DOHH2 (cell line): ENCODE results near the gene UVRAG.
A peak's percentile ranks its signal among the peaks of the same experiment; 100 is the strongest.

Source experiments
- EZH2phosphoT487 ChIP-seq: fragments of 200-600 bp; sonication (generic); IDR thresholded peaks from 2 replicates; pipeline ENCODE4 v1.6.1; 2017; ENCODE audit warnings: borderline replicate concordance, mild to moderate bottlenecking, antibody characterized with exemption, low read length, moderate library complexity, mixed read lengths
- TF ChIP-seq, protein P1 (sequence below): fragments of 200-600 bp; sonication (generic); IDR thresholded peaks from one replicate; pipeline ENCODE4 v1.5.1; 2014; ENCODE audit warnings: antibody characterized with exemption, mild to moderate bottlenecking, low read depth, low read length; ENCODE audit not compliant: poor library complexity, severe bottlenecking

DNA sequence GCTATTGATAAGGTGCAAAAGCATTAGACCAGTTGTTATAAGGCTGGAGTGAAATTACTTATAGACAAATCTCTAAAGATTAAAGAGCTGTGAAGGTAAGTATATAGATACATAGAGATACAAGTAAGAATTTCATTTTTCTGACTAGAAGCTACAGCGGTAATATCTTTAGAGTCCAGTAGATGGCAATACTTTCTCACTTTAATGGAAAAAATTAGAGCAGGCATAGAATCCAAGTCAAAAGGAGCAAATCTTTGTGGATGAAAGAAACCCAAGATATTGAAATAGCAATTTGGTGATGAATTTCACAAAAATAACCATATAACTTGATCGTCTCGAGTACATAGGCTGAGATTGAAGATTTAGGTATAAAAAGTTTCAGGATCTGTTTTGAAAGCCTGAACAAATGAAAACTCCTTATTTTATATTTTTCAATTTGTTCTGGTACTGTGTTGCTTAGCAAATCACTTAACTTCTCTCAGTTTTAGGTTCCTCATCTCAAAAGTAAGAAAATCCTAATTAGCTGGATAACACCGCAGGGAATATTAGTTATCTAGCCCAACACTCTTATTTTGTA is 81.9 kb downstream of the UVRAG start:
- TF ChIP-seq, protein P1, sequence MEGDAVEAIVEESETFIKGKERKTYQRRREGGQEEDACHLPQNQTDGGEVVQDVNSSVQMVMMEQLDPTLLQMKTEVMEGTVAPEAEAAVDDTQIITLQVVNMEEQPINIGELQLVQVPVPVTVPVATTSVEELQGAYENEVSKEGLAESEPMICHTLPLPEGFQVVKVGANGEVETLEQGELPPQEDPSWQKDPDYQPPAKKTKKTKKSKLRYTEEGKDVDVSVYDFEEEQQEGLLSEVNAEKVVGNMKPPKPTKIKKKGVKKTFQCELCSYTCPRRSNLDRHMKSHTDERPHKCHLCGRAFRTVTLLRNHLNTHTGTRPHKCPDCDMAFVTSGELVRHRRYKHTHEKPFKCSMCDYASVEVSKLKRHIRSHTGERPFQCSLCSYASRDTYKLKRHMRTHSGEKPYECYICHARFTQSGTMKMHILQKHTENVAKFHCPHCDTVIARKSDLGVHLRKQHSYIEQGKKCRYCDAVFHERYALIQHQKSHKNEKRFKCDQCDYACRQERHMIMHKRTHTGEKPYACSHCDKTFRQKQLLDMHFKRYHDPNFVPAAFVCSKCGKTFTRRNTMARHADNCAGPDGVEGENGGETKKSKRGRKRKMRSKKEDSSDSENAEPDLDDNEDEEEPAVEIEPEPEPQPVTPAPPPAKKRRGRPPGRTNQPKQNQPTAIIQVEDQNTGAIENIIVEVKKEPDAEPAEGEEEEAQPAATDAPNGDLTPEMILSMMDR = peak; percentile 68
- no peak for TF ChIP-seq EZH2phosphoT487
